ENCODE results near the gene VPS41.

GRCh38 chr7:38673795-38674194, 235.2 kb downstream of the VPS41 start:
- TF ChIP-seq, protein P1, sequence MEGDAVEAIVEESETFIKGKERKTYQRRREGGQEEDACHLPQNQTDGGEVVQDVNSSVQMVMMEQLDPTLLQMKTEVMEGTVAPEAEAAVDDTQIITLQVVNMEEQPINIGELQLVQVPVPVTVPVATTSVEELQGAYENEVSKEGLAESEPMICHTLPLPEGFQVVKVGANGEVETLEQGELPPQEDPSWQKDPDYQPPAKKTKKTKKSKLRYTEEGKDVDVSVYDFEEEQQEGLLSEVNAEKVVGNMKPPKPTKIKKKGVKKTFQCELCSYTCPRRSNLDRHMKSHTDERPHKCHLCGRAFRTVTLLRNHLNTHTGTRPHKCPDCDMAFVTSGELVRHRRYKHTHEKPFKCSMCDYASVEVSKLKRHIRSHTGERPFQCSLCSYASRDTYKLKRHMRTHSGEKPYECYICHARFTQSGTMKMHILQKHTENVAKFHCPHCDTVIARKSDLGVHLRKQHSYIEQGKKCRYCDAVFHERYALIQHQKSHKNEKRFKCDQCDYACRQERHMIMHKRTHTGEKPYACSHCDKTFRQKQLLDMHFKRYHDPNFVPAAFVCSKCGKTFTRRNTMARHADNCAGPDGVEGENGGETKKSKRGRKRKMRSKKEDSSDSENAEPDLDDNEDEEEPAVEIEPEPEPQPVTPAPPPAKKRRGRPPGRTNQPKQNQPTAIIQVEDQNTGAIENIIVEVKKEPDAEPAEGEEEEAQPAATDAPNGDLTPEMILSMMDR (IDR thresholded peaks at IDR 0.05), result no peak
- TF ChIP-seq POLR2A (IDR thresholded peaks at IDR 0.05), result no peak
